LoVo (cell line): Measurements from ENCODE around the gene PROM2.

Experiments
- DNase-seq: peaks from one replicate; pipeline ENCODE4 v3.0.0-alpha.2; 2016; ENCODE audit warnings: low spot score

The PROM2 gene

GRCh38 chr2:95284886-95285541 is 10.8 kb downstream of the PROM2 start:
- DNase-seq = no peak

GRCh38 chr2:95285542-95285932 is 11.3 kb downstream of the PROM2 start:
- no peak for DNase-seq

DNA sequence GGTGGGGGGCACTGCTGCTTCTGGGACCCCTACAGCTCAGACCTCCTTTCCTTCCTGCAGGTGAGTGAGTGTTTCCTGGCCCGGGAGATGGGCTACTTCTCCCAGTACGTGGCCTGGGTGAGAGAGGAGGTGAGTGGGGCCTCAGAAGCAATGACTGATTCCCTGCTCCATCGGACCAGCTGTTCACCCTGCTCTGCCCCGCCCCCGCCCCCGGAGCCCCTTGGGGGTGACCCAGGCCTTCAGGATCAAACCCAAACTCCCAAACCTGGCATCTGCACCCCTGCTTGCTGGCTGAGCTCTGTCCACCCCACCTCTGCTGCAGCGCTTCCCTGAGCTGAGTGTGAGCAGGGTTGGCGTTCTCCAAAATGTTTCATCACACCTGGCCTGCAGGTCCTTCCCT is 13.1 kb downstream of the PROM2 start:
- no peak for DNase-seq

- no peak for DNase-seq
Observed at GRCh38 chr2:95287806-95288205, 13.6 kb downstream of the PROM2 start.

- no peak for DNase-seq
Observed at GRCh38 chr2:95289253-95289652, 15.0 kb downstream of the PROM2 start.

GRCh38 chr2:95291222-95291621 is 17.0 kb downstream of the PROM2 start:
- DNase-seq = no peak

GRCh38 chr2:95292623-95293260 is 18.5 kb downstream of the PROM2 start:
- DNase-seq = no peak

DNA sequence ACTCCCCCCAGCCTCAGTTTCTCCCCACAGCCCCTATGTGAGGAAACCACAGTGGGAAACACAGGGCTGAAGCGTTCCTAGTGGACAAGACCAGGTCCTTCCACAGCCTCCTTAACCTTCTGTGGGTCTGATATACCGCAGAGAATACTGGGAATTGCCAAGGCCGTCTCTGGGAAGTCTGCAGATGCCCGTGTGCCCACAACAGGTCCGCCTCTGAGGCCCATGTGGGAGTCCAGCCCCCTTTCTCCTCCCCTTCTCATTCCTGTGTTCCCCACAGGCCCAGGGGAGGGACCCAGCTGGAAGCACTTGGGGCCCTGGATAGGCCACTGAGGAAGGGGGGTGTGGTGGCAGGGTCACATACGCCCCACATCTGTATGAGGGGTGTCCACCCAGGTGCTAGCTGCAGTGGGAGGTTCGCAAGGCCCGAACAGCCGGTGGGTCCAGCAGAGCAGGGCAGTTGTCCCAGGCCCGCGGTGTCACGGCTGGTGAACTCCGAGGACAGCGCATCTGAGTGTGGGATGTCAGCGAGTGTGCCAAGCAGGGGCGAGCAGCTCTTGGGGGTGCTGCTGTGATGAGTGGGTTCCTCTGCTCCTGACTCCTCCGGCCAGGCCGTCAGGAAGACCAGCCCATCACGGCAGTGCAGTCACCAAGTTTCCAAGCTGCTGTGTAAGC is 20.5 kb downstream of the PROM2 start:
- DNase-seq = no peak

DNA sequence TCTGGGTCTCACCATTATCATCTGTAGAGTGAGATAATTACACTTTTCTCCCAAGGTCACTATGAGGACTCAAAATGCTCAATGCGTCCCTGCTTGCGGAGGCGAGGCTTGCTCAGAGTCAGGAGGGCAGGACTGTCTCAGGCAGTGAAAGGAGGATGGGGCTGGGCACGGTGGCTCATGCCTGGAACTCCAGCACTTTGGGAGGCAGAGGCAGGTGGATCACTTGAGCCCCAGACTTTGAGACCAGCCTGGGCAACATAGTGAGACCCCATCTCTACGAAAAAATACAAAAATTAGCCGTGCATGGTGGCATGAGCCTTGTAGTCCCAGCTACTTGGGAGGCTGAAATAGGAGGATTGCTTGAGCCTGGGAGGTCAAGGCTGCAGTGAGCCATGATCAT is 21.1 kb downstream of the PROM2 start:
- no peak for DNase-seq

- DNase-seq = no peak
Observed at GRCh38 chr2:95296011-95296410, 21.8 kb downstream of the PROM2 start.

DNA sequence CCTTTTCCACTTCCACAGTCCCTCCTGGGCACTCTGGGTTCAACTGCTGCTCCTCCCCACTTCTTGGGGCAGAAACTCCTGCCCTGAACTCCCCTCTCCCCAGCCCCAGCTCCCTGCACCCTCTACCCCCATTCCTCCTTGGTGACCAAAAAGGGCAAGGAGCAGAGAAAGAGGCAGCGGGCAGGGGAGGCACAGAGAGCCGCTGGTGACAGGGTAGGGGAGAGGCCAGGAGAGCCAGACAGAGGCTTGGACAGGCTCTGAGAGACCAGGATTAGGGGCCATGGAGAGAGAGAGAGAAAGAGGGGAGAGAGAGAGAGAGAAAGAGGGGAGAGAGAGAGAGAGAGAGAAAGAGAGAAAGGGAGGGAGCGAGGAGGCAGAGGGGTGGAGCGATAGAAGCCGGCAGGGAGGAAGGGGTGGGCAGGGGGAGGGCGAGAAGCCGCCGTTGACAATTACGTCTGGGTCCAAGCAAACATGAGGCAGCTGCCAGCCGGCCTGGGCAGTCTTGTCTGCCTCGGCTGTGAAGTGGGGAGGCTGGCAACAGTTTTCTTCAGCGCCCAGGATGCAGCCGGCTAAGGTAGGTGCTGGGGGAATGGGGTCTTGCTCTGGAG is 22.7 kb downstream of the PROM2 start, which contains the start of gene KCNIP3:
Gene KCNIP3 (plus strand): TSS at position 468 of the 608 bp plus-strand sequence. CDS start 92 bp downstream, at position 560.
- no peak for DNase-seq

DNA sequence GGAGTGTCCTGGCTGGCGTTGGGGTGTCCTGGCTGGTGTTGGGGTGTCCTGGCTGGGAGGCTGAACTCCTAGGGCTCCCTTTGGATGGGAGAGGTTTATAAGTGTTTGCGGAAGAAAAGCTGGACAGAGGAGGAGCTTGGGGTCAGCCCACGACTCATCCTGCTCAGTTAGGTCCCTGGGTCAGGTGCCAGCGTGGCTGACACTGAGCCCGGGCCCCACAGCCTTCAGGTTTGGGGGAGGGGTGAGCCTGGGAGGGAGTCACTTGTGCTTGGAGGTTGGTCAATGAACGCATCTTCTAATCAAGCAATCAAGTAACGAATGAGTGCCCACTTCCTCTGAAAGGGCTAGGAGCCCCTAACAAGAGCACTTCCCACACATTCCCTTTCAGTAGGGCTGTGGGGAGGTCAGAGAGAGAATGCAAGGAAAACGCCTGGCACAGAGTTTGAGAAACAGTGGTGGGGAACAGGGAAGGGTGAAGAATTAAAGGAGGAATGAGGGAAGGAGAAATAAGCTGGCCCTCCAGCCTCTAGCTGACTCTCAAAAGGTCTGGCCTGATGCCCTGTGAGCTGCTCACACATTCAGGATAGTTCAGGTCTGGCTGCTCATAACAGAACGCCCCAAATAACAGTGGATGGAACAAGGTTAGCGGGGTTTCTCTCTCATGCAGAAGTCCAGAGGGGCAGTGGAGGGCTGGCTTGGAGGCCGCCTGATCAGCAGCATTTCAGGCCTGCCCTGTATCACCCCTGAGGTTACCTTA is 23.6 kb downstream of the PROM2 start:
- no peak for DNase-seq

DNA sequence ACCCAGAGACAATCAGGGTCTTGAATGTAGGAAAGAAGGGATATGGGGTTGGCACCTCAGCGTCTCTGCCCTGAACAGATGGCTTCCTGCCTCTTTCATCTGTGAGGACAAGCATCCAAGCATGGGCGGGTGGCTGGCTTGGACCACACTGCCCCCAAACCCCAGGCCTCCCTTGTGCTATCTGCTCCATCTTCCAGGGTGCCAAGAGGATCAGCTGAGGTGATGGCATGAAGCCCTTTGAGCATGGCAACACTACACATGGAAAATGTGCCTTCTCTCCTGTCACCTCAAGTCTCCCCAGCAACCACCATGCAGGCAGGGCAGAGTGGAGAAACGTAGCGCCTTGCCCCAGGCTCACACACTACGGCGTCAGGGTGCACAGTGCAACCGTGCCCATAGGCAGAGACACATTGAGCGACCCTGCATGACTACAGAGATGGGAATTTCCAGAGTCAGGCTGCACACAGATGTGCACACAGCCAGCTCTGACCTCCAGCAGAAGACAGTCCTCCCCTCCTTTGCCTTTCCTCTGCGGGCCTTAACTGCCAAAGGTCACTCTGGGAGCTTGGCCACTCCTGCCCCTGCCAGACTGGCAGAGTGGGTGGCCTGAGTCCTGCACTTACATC is 24.4 kb downstream of the PROM2 start:
- DNase-seq = no peak

DNA sequence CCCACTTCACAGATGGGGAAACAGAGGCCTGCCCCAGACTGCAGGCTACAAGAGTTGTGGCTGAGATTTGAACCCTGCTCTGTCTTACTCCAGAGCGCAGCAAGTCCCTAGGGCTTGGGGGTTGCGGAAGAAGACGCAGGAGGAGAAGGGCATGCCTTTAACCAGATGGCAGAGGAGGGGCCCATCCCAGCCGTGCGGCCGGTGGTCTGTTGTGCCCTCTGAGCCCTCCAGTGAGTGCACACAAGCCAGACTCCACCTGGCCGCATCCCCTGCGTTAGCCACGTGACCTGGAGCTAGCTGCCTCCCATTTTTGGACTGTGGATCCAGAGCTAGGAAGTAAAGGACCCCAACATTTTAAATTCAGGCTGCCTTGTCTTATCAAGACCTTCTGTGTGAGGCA is 25.7 kb downstream of the PROM2 start:
- DNase-seq = no peak

DNA sequence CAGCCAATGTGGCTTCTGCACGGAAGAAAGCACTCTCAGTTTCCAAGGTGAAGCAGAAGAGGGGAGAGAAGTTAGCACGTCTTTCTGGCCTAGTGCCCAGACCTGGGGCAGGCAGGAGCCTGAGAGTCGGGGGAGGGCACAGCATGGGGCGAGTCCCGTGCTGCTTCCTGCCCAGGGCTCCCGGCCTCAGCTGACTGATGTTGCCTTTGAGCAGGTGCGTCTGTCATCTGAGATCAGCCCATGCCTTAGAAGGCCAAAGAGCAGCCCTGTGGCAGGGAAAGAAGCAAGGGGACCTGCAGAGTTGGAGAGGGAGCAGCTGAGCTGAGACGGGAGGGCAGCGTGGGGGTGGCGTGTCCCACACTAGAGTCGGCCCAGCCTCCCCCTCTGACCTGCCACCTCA is 26.2 kb downstream of the PROM2 start:
- peak; percentile 2 for DNase-seq

DNA sequence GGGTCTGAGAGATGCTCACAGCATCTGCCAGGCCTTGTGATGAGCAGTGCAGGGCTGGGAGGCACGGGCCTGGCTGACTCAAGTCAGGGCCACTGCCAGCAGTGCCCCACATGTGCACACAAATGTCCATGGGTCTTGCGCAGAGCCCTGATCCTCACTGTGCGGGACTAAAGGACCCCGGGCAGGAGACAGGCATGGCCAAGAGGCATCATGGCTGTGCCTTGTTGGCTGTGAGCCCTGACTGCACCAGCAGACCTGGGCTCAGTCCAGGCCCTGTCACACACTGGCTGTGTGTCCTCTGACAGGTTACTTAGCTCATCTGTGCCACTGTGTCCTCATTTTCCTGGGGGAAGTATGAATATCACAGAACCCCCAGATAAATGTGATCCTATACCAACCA is 26.9 kb downstream of the PROM2 start:
- DNase-seq = no peak

- DNase-seq = no peak
Observed at GRCh38 chr2:95301876-95302641, 27.8 kb downstream of the PROM2 start.

DNA sequence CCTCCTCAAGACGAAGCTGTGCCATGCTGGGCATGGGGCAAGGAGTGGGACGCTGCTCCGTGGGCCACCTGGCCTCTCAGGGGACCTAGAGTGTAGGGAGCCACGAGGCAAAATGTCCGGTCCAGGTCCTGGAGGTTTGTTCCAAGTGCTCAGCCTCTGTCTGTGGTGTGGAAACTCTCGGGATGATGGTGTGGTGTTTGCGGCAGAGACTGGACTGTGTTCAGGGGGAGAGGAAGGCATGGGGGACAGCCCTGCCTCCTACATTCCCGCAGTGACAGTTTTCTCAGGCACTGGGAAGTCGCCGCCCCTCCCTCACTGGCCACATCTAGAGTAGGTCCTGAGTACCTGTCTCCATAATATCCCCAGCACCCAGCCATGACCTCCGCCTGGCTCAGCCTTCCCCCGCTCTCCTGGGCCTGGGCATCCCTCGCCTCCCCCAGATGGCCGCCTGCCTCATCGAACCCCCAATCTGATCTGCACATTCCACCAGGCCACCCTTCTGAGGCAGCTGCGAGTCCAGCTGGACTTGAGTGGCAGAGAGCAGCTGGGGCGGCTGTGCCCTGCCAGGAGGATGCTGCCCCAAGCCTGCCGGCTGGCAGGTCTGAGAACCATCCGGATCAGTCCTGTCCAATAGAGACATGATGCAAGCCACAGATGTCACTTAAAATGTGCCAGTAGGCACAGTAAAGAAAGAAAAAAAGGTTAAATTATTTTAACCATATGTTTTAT is 29.1 kb downstream of the PROM2 start:
- no peak for DNase-seq

DNA sequence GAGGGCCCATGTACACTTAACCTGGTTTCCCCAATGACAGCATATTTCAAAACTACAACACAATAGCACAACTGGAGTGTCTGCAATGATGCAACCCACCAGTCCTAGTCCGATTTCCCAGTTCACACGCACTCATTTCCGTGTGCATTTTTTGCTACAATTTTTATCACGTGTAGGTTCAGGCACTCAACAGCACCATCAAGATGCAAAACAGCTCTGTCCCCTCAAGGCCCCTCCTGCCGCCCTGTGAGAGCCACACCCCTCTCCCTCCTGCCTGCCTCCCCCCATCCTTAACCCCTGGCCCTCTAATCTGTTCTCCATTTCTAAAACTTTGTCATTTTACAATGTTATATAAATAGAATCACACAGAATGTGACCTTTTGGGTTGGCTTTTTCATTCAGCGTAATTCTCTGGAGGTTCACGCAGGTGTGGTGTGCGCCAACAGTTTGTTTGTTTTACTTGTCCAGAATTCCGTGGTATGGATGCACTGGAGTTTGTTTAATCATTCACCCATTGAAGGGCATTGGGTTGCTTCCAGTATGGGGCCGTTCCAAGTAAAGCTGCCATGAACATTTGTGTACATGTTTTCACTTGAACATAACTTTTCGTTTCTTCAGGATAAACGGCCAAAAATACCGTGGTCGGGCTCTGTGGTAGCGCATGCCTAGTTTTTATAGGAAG is 31.3 kb downstream of the PROM2 start:
- no peak for DNase-seq
